HG02571 (cell line): ENCODE measurements around the gene TRH.
"Not testable (repeated sequence)": the region's sequence is repeated elsewhere in the genome, so short reads cannot be mapped to it uniquely, and the experiment has no call there.

ENCODE experiments used
- ATAC-seq: cut with Tn5 transposase; IDR thresholded peaks from one replicate; pipeline ENCODE4 v1.9.1; 2021; ENCODE audit warnings: mild to moderate bottlenecking, moderate library complexity; ENCODE audit not compliant: unreplicated experiment

TRH gene

DNA sequence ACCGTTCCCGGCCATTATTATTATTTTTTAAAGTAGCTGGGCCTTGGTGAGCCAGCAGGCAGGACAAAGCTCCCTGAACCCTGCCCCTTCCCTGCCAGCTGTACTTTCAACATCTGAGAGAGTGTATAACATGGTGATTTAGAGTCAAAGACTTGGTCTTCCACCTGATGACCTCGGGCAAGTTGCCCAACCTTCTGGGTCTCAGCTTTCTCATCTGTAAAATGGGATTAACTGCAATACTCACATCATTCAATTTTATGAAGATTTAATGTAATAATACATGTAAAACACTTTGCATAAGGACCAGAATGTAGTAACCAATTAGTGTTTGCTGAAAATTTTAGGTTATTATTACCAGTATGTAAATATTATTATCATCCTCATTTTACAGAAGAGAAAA is 11.9 kb upstream of the TRH start:
- ATAC-seq = no peak

DNA sequence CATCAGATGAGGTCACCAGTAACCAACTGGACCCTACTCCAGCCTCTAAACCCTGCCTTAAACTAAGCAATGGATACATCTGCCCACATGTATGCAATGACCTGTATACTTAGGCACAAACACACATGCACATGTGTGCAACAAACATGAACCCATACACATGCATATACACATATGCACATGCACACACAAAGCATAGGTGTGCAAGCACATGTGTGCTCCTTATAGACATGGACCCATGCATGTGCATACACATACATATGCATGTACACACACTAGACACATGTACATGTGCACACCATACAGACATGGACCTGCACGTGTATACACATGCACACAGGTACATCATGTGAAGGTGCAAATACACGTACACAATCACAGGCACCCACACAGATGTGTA is 8.6 kb upstream of the TRH start:
- ATAC-seq = no peak

DNA sequence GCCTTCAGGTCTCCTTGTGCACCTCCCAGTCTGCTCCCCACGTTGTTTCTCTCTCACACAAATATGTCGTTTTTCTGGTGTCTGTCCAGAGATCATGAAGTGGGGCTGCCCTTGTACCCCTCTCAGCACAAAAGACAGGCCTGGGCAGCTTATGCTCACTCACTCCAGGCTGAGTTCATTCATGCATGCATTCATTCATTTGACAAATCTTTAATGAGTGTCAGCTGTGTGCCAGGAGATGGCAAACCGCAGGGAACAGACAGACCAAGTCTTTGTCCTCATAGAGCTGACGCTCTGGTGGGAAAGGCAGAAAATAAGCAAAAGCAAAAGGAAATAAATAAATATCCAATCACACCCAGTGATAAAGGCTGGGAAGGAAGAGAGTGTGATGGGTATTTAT is 7.6 kb upstream of the TRH start:
- ATAC-seq = no peak

DNA sequence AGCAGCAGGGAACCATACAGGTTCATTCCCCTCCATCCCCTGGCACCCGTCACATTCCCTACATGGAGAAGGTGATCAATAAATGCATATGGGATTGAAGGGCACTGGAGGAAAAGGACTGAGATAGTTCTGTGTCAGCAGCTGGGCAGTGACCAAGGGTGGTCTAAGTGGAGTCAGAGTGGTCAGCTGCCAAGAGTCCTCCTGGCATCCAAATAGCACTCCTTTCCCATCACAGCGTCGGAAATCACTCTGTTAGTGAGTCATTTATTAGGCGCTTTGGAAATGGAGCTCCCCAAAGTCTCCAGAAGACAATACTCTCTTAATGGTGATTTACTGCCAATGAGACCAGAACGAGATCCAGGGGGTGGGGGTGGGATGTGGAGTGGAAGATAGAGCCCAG is 6.8 kb upstream of the TRH start:
- no peak for ATAC-seq

DNA sequence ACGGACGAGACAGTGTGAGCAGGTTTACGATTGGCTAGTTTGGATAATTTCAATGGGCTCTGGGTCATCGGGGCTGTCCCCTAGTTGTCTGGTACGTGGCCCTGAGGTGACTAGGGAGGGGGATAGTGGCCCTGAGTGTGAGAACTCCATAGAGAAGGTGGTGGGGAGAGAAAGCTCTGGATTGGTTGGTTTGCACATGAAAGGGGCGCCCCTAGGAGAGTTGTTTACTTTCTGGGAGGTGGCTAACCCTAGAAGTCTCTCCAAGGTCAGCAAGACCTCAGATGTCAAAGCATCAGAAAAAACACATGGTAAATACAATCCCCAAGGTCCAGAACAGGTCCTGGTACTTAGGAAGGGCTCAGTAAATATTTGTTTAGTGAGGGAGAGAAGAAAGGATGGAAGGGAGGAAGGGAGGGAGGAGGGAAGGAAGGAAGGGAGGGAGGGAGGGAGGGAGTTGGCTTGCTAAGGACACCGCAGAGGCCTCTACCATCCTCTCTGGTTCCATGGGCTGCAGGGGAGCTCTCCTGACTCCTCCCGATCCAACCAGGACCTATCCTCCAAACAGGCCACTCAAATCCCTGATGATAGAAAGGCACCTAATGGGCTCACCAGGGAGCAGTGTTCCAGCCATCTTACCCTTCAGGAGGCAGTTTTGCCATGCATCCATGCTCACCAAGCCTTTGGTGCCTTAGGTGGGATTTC is 3.0 kb upstream of the TRH start:
- no peak for ATAC-seq

DNA sequence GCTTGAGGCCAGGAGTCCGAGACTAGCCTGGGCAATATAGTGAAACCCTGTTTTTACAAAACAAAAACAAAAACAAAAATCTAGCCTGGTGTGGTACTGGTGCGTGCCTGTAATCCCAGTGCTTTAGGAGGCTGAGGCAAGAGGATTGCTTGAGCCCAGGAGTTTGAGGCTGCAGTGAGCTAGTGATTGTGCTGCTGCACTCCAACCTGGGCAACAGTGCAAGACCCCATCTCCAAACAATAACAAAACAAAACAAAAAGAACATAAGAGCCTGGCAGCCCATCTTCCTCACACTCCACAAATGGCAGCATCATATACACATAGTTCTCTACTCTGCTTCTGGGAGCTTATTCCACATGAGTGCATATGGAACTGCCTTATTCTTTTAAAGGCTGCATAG is 2.2 kb upstream of the TRH start:
- no peak for ATAC-seq

DNA sequence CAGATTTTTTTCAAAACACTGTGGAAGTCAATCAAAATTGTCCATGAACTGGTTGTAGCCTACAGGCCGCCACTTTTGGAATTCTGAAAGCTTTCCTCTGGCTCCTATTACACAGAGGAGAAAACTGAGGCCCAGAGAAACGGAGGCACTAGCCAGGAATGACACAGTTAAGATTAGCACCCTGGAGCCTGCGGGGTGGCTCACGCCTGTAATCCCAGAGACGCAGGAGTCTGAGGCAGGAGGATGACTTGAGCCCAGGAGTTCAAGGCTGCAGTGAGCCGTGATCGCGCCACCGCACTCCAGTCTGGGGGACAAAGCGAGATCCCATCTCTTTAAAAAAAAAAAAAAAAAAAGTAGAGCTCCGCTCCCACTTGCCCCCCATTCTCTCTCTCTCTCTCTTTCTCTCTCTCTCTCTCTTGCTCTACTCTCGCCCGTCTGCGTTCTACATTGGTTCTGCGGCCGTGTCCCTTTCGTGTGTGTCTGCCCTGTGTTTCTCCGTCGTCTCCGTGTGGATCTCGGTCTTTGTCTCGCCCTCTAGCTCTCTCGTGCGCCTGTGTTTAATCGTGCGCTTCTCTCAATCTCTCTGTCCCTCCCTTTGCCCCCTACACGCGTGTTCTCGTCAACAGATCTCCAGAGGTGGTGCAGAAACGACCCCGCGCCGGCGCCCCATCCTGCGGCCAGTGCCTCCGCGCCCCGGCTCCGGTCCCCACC is 512 bp upstream of the TRH start:
- ATAC-seq = no peak

DNA sequence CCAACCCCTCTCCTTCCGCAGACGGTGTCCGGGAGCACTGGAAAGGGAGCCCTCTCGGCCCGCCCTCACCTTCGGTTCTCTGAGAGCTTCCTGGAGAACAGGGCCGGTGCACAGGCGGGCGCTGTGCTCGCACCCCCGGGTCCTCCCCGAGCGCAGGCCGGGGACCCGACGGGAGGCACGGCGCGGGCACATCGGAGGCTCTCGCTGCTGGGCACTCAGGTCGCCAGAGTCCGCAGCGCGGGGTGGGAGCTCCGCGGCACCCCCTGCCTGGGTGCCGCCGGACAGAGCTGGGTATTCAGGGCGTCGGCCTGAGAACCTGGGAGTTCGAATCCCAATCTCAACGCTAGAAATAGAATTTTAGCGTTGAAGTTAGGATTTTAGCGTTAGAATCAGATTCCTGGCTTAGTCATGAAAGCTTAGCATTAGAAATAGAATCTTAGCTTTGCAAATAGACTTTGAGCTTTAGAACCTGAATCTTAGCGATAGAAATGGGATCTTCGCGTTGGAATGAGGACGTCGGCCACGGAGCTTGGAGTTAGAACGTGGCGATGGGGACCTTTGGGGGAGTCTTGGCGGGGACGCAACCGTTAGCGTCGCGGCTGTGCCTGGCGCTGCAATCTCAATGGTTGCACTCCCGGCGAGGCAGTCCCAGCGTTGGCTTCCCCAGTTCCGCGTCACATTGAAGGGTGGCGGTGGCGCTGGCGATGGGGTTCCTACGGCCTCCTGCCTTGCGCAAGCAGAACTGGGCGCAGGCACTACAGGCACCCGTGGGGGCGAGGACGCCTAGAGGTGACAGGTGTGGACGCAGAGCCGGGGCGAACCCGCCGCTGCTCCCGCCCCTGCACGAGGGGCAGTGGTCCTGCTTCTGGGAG is 549 bp downstream of the TRH start:
- no peak for ATAC-seq

DNA sequence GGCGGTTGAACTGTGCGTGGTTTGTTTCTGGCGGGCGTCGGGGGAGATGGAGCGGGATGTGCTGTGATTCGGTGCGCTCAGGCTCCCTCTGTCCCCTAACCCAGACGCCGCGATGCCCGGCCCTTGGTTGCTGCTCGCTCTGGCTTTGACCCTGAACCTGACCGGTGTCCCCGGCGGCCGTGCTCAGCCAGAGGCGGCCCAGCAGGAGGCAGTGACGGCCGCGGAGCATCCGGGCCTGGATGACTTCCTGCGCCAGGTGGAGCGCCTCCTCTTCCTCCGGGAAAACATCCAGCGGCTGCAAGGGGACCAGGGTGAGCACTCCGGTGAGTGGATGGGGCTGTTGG is 1.2 kb downstream of the TRH start:
- ATAC-seq = no peak

DNA sequence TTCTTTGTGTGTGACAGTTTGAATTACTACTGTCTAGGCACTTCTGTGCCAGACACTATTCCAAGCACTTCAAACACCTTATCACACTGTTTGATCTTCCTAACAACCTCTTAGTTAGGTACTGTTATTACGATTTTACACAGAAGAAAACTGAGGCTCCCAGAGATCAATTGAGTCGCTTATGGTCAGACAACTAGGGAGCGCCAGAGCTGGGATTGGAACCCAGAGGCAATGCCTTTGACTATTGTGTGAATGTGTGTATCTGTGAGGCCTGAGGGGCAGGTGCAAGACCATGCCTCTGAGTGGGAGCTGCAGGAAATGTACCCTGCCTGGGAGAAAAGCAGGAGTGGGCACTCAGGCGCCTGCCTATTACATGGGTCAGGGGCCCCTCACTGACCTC is 1.8 kb downstream of the TRH start:
- no peak for ATAC-seq

DNA sequence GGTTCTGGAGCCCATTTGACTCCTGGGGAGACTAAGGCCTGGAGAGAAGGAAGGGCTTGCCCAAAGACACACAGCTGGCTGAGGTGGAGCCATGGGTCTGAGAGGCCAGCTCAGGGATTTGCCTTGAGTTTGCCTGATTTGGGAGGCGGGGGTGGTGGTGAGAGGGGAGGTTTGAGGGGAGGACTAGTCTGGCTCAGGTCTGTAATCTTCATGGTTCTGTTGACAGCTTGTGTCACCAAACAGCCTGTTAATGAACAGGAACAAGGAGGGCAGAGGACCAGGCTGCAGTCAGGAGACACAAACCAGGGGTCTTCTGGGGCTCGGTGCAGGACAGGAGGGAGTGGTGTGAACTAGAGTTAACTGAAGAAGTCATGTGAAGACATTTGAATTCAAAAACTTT is 3.6 kb downstream of the TRH start:
- ATAC-seq = no peak

DNA sequence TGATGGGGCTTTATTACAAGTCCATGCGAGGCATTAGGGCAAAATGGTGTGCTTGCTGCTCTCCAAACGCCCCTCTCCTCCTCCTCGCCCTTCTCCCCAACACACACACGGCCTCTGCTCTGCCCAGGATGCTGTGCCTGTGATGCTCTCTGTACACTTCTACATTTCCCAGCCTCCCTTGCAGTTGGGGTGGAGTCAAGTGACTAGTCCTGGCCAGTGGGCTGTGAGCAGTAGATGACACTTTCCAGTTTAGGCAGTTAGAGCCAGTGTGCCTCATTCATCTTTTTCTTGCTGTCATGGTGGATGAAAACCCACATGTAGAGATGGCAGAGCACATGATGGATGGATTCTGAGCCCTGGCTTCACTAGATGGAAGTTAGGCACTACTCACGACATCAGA is 5.4 kb downstream of the TRH start:
- ATAC-seq = no peak

DNA sequence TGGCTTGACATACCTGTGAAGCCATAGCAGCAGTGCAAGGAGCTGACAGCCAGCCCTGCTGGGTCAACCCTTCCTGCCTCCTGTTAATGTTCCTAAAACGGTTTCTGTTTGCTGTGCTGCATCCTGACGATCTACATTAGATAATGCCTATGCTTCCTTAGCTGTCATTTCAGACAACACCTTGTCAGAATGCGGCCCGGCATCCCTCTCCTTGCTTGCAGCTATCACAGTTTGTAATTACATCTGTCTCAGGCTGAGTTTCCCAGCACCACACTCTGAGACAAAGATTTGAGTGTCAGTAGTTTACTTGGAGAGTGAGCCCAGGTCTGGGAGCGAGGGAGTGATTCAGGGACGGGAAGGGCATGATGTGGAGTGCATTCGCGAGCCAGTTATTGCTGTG is 9.0 kb downstream of the TRH start:
- ATAC-seq = no peak

DNA sequence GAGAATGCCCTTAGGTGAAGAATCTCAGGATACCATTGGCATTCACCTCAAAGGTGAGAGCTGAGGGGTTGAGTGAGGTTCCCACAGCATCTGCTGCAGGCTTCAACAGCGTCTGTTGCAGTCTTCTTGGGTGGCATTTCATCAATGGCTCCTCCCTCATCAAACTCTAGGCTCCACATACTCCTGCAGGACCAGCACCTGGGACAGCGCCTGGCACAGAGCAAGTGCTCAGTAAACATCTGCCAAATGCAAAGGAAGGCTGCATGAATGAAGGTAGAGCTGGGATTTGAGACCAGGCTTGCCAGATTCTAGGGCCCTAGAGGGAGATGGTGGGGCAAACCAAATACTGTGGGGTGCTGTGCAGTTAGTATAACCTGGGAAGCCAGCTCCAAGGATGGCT is 9.6 kb downstream of the TRH start:
- ATAC-seq = no peak

DNA sequence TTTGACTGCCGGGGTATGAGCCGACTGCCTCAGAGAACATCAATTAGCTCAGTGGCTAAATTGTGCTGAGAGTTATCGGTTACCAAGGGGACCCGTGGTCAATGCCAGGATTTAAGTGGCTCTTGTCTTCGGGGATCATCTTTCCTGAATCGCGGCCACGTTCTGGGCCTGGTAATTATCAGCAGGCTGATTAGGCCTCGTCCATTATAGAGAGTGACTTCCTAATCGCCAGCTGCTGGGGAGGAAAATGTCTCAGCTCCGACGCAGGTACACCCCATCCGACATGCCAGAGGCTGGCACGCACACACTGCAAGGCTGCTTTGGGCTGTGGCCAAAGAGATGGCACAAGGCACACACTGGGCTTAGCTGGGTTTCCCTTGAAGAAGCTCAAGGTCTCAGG is 10.6 kb downstream of the TRH start:
- ATAC-seq = no peak

DNA sequence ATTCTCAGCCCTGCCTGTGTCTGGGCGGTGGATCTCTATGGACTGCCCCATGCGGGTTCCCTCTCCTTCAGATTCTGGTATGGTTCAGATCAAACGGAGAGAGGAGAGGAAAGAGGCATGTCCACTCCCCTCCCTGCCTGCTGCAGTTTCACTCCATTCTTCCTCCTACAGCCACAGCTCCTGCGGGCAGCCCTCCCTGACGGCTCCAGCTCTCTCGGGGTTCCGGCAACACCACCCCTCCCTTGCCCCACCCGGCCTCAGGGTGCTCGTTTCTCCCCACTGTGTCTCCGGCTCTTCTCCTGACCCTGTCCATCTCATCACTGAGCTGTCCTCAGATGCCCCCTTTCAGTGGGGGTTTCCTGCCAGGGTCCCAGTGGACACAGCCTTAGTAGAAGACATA is 13.9 kb downstream of the TRH start:
- ATAC-seq = no peak

DNA sequence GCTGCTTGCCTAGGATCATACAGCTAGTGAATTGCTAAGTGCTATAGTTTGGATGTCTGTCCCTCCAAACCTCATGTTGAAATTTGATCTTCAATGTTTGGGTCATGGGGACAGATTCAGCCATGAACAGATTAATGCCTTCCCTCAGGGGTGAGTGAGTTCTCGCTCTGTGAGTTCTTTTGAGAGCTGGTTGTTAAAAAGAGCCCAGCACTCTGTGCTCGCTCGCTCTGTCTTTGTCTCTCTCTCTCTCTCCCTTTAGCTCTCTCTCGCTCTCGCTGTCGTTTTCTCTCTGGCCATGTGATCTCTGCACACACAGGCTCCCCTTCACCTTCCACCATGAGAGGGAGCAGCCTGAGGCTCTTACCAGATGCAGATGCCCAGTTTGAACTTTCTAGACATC is 14.9 kb downstream of the TRH start:
- ATAC-seq = no peak

DNA sequence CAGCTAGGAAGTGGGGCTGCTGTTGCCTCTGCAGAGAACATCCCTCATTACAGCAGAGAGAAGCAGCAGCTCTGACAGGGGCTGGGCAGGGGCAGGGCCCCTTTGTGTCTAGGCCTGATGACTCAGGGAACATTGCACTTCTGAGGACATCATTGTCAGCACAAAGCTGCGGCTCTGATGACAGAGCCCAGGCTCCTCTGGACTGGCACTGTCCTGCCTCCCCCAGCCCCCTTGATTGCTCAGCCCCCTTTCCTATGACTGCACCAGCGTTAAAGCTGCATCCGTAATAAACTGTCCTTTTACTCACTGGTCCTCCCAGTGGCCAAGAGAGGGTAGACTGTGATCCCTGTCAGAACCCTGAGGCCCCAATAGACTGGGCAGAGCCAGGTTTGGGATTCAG is 18.3 kb downstream of the TRH start:
- ATAC-seq = no peak

DNA sequence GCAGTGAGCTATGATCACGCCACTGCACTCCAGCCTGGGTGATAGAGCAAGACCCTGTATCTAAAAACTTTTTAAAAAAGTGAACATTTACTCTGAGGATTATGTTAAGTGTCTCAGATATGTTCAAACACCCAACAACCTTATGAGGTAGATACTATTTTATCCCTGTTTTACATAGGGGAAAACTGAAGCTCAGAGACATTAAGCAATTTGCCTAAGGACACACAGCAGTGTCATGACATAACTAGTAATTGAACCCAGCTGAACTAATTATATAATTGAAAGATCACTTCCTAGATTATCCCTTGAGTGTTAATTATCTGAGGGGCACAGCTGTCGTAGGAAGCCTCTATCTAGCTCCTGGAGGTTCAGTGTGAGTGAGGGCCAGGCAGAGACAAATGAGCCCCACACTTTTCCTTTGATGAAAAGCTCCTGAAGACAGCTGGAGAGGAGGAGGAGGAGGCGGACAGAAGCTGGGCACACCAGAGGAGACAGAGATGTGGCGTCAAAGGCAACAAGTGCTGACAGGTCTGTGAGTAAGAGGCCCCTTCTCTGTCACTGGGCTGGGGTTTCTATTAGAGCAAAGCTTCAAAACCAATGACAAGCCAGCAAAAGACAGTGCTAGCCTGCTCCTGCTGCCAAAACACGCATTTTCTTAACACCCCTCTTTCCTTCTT is 20.5 kb downstream of the TRH start:
- ATAC-seq = no peak

DNA sequence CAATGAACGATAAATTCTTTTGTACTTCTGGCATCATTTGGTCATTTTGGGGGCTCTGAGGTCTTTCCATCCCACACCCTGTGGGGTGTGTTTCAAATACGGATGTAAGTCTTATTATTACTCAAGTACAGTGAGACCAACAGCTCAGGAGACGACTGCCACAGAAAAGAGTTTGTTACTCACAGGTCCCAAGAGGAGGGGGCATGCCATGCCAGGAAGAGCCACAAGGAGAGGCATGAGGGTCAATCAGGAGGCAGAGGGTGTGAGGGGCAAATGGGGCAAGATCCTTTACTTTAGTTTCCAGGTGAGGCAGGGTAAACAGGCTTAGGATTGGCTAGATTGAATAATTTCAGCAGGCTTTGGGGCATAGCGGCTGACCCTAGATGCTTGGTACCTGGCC is 21.6 kb downstream of the TRH start:
- no peak for ATAC-seq

DNA sequence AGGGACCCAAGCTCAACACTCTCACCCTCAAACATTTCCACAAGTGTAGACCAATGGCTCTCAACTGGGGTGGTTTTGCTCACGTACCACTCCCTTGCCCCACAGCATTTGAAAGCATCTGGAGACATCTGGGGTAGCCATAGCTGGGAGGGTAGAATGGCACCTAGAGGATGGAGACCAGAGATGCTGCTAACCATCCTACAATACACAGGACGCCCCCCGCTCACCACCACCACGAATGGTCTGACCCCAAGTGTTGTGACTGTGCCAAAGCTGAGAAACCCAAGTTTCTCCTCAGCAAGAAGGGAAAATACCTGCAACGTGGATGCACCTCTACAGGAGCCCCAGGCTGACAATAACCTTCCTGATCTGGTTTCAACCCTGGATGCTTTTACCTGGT is 24.7 kb downstream of the TRH start:
- ATAC-seq = not testable (repeated sequence)
